Measurements from ENCODE around the gene MMP24OS. TPM values are rescaled to one million over a fixed set of nuclear protein-coding genes. Genes with fewer than 3 reads are reported as not detected.
A peak's percentile ranks its signal among the peaks of the same experiment; 100 is the strongest.
"Not testable (repeated sequence)": the region's sequence is repeated elsewhere in the genome, so short reads cannot be mapped to it uniquely, and the experiment has no call there.

The MMP24OS gene
- total RNA-seq, 4 donors from 2014 or later: 30.4 to 41.2 (median 34.4) TPM

DNA sequence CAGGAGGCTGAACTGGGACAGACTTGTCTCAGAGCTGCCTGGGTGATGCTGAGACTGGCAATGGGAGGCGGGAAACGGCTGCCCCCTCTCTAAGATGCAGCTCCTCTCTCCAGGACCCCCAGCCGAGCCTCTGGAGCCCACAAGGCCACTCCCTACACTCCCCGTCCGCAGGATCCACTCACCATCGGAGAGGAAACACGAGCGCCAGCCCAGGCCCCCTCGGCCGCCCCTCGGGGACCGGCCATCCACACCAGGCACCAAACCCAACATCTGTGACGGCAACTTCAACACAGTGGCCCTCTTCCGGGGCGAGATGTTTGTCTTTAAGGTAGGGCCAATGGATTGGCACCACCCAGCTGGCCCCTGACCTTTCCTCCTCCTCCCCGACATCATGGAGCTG, 10.8 kb downstream of the MMP24OS start:
- TF ChIP-seq EP300 (IDR thresholded peaks at IDR 0.05) (no peak), CTCF (IDR thresholded peaks at IDR 0.05) (no peak)
- Histone ChIP-seq H3K27me3 (no peaks in the 10 kb centered on the region), H3K36me3 (peaks cover 0 to 77% (median 0%) of the 10 kb centered on the region in 3 donors), H3K4me1 (peaks cover 0 to 22% (median 7%) of the 10 kb centered on the region in 4 donors), H3K4me3 (no peak overlapping the region), H3K27ac (no peak overlapping the region), H3K9me3 (no peaks in the 10 kb centered on the region)
- no peak for DNase-seq (ENCODE audit: low spot score in 2 of 2)
- WGBS, 2 donors: 82 to 86% methylated on average over 11 to 16 of the region's 16 CpGs

DNA sequence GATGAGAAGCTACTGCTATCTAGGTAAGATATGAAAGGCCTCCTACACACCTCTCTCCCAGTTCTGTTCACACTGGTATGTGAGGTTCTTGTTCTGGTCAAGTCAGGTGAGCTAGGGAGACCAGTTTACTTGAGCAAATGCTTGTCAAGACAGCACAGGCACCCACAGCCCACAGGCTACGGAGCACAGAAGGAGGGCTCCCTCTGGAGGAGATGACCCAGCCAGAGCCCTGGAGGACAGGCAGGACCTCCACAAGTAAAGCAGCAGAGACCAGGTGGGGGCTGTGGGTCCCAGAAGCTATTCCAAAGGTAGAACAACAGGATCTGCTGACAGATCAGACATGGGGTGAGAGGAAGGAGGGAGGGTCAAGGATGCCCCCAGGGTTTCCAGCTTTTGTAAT, 13.2 kb downstream of the MMP24OS start:
- TF ChIP-seq CTCF (IDR thresholded peaks at IDR 0.05) (no peak), POLR2A (IDR thresholded peaks at IDR 0.05) (no peak), EP300 (IDR thresholded peaks at IDR 0.05) (no peak)
- DNase-seq (ENCODE audit: low spot score in 2 of 2): no peak
- WGBS, 2 donors: 42 to 75% methylated on average over 1 of the region's 1 CpG
- Histone ChIP-seq H3K9me3 (no peaks in the 10 kb centered on the region), H3K36me3 (peaks cover 0 to 55% (median 0%) of the 10 kb centered on the region in 3 donors), H3K27ac (no peak overlapping the region), H3K4me3 (no peak overlapping the region), H3K27me3 (no peaks in the 10 kb centered on the region), H3K4me1 (peaks cover 0 to 22% (median 7%) of the 10 kb centered on the region in 4 donors)

- DNase-seq (ENCODE audit: low spot score in 2 of 2): no peak
- WGBS, 2 donors: 63 to 78% methylated on average over 14 to 17 of the region's 17 CpGs
- Histone ChIP-seq H3K27ac (peak overlapping the region in 3 of 4 donors; percentile 19 to 76 (median 75)), H3K36me3 (peaks cover 0 to 46% (median 0%) of the 10 kb centered on the region in 3 donors), H3K4me3 (no peak overlapping the region), H3K9me3 (no peaks in the 10 kb centered on the region), H3K27me3 (no peaks in the 10 kb centered on the region), H3K4me1 (peaks cover 0 to 13% (median 7%) of the 10 kb centered on the region in 4 donors)
- TF ChIP-seq POLR2A (IDR thresholded peaks at IDR 0.05) (no peak), CTCF (IDR thresholded peaks at IDR 0.05) (no peak), EP300 (IDR thresholded peaks at IDR 0.05) (no peak)
Measured at GRCh38 chr20:35263532-35264341, 14.2 kb downstream of the MMP24OS start.

- not testable (repeated sequence) for DNase-seq (ENCODE audit: low spot score in 2 of 2); H3K4me3 ChIP-seq; H3K9me3 ChIP-seq; H3K27me3 ChIP-seq
- H3K27ac ChIP-seq: peak overlapping the region in 3 of 4 donors; percentile 19 to 76 (median 75)
- 45 to 56% methylated on average over 5 of the region's 8 CpGs for WGBS, 2 donors
- H3K36me3 ChIP-seq: peaks cover 0 to 39% (median 0%) of the 10 kb centered on the region in 3 donors
- peak in 1 of 2 donors; percentile 14 for TF ChIP-seq EP300 (IDR thresholded peaks at IDR 0.05)
- peaks cover 0 to 14% (median 7%) of the 10 kb centered on the region in 4 donors for H3K4me1 ChIP-seq
Measured at GRCh38 chr20:35262731-35263531, 15.0 kb downstream of the MMP24OS start.

DNA sequence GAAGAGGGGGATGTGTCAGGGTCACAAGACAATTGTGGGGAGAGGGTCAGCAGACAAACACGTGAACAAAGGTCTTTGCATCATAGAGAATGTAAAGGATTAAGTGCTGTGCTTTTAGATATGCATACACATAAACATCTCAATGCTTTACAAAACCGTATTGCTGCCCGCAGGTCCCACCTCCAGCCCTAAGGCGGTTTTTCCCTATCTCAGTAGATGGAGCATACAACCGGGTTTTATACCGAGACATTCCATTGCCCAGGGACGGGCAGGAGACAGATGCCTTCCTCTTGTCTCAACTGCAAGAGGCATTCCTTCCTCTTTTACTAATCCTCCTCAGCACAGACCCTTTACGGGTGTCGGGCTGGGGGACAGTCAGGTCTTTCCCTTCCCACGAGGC, 15.6 kb downstream of the MMP24OS start:
- not testable (repeated sequence) for H3K9me3 ChIP-seq; H3K4me3 ChIP-seq; H3K27me3 ChIP-seq; H3K27ac ChIP-seq; DNase-seq (ENCODE audit: low spot score in 2 of 2)
- H3K36me3 ChIP-seq: peaks cover 0 to 33% (median 0%) of the 10 kb centered on the region in 3 donors
- 59 to 67% methylated on average over 7 to 8 of the region's 10 CpGs for WGBS, 2 donors
- peaks cover 0 to 20% (median 7%) of the 10 kb centered on the region in 4 donors for H3K4me1 ChIP-seq

GRCh38 chr20:35260426-35260825, 17.5 kb downstream of the MMP24OS start:
- H3K27ac ChIP-seq: no peak overlapping the region
- no peak for DNase-seq (ENCODE audit: low spot score in 2 of 2)
- H3K4me1 ChIP-seq: peaks cover 0 to 26% (median 7%) of the 10 kb centered on the region in 4 donors
- no peaks in the 10 kb centered on the region for H3K27me3 ChIP-seq
- no peak for TF ChIP-seq CTCF (IDR thresholded peaks at IDR 0.05)
- no peak for TF ChIP-seq EP300 (IDR thresholded peaks at IDR 0.05)
- no peak for TF ChIP-seq POLR2A (IDR thresholded peaks at IDR 0.05)
- H3K4me3 ChIP-seq: no peak overlapping the region
- 61 to 85% methylated on average over 5 to 6 of the region's 6 CpGs for WGBS, 2 donors
- no peaks in the 10 kb centered on the region for H3K9me3 ChIP-seq
- peaks cover 0 to 19% (median 0%) of the 10 kb centered on the region in 3 donors for H3K36me3 ChIP-seq
